Measurements from ENCODE around the gene ANKHD1. TPM values are rescaled to one million over a fixed set of nuclear protein-coding genes. Genes with fewer than 3 reads are reported as not detected.

The ANKHD1 gene
- total and polyA plus RNA-seq, 2 of the 8 experiments (the other 6 are each of a cell fraction or from before 2014, with no cell fraction given): 69.9 to 108 TPM

GRCh38 chr5:140554454-140554853 lies 152.8 kb downstream of the ANKHD1 start:
- no peak for DNase-seq (ENCODE audit: low read depth in 1 of 2, low spot score in 2 of 2)
- H3K4me3 ChIP-seq (ENCODE audit: extremely low read depth in 1 of 4, insufficient read depth in 2 of 4, low read depth in 3 of 4, low read length in 4 of 4): no peak overlapping the region
- H4K20me1 ChIP-seq (replicated peaks in 1 of 2; ENCODE audit: control insufficient read depth in 1 of 2, insufficient read depth in 2 of 2, low read length in 2 of 2): peaks cover 0 to 8% of the 10 kb centered on the region in 2 experiments
- no peak for TF ChIP-seq TAF1 (IDR thresholded peaks at IDR 0.05; ENCODE audit: low read depth, low read length)
- no peak for TF ChIP-seq TEAD4 (IDR thresholded peaks at IDR 0.05; ENCODE audit: low read depth, low read length)
- TF ChIP-seq EZH2 (IDR thresholded peaks at IDR 0.05; ENCODE audit: low read depth, low read length, severe bottlenecking): no peak
- no peak for TF ChIP-seq EGR1 (IDR thresholded peaks at IDR 0.05; ENCODE audit: borderline replicate concordance, low read depth, low read length)
- TF ChIP-seq SP4 (IDR thresholded peaks at IDR 0.05; ENCODE audit: low read length): no peak
- TF ChIP-seq NANOG (IDR thresholded peaks at IDR 0.05; ENCODE audit: insufficient read depth, low read depth, low read length, poor library complexity, severe bottlenecking): no peak
- no peak for TF ChIP-seq CBX5 (IDR thresholded peaks at IDR 0.05; ENCODE audit: low read depth, low read length)
- TF ChIP-seq SAP30 (IDR thresholded peaks at IDR 0.05; ENCODE audit: insufficient read depth, insufficient replicate concordance, low read length): no peak
- no peak for TF ChIP-seq BCL11A (IDR thresholded peaks at IDR 0.05; ENCODE audit: low read depth in 2 of 2, low read length in 2 of 2)
- no peak for TF ChIP-seq SP1 (IDR thresholded peaks at IDR 0.05; ENCODE audit: low read depth, low read length)
- no peak for TF ChIP-seq POLR2AphosphoS5 (IDR thresholded peaks at IDR 0.05; ENCODE audit: low read depth, low read length)

More at GRCh38 chr5:140554454-140554853, 152.8 kb downstream of the ANKHD1 start:
- Histone ChIP-seq H2BK5ac (ENCODE audit: low read depth, low read length) (no peak overlapping the region), H2BK15ac (ENCODE audit: low read length) (no peak overlapping the region), H3K9me3 (ENCODE audit: insufficient read depth in 2 of 2, low read depth in 1 of 2, low read length in 1 of 2) (no peaks in the 10 kb centered on the region), H4K91ac (replicated peaks; ENCODE audit: insufficient read length, low read length) (no peak overlapping the region), H2AK5ac (ENCODE audit: low read depth, low read length) (no peak overlapping the region), H3K4me1 (replicated peaks in 1 of 4; ENCODE audit: control insufficient read depth in 3 of 4, insufficient read depth in 4 of 4, low read length in 3 of 4) (peaks cover 0 to 6% (median 5%) of the 10 kb centered on the region in 4 experiments; a peak in 4 of 7 replicates), H3K27ac (ENCODE audit: low read depth, low read length) (no peak overlapping the region), H3K14ac (ENCODE audit: insufficient read length) (no peak overlapping the region), H3K79me1 (ENCODE audit: low read depth, low read length) (peaks cover 5% of the 10 kb centered on the region), H4K5ac (ENCODE audit: insufficient read length, low read depth, low read length) (no peak overlapping the region), H3K56ac (replicated peaks; ENCODE audit: insufficient read length, low read depth, low read length) (no peak overlapping the region), H3K4ac (replicated peaks; ENCODE audit: insufficient read length, low read depth, low read length) (no peak overlapping the region), H3K23me2 (ENCODE audit: low read depth, low read length) (peaks cover 7% of the 10 kb centered on the region; the same call in 1 of the 2 replicates), H2AFZ (ENCODE audit: low read length) (no peak overlapping the region), H2BK120ac (replicated peaks; ENCODE audit: low read depth, low read length) (no peak overlapping the region), H2BK12ac (ENCODE audit: low read depth, low read length) (no peak overlapping the region), H3K4me2 (ENCODE audit: insufficient read depth in 1 of 2, low read depth in 2 of 2, low read length in 2 of 2) (no peak overlapping the region; a peak in 1 of 4 replicates), H3K27me3 (replicated peaks in 1 of 4; ENCODE audit: control insufficient read depth in 3 of 4, extremely low read depth in 1 of 4, insufficient read depth in 3 of 4, low read length in 3 of 4) (no peaks in the 10 kb centered on the region), H3K79me2 (ENCODE audit: control insufficient read depth in 1 of 2, insufficient read depth in 2 of 2, low read length in 2 of 2) (peaks cover 9 to 39% of the 10 kb centered on the region in 2 experiments; a peak in 3 of 4 replicates), H3K18ac (ENCODE audit: extremely low read depth, low read length) (no peak overlapping the region), H2BK20ac (ENCODE audit: low read length) (no peak overlapping the region), H4K8ac (ENCODE audit: extremely low read depth, insufficient read depth, low read length) (no peak overlapping the region), H3K23ac (ENCODE audit: insufficient read length) (no peak overlapping the region), H3K36me3 (ENCODE audit: control insufficient read depth in 2 of 4, insufficient read depth in 4 of 4, low read length in 3 of 4) (peaks cover 8 to 27% (median 21%) of the 10 kb centered on the region in 4 experiments), H3K9ac (replicated peaks in 1 of 4; ENCODE audit: extremely low read depth in 1 of 4, low read depth in 3 of 4, low read length in 3 of 4) (no peak overlapping the region)
- ChIA-PET POLR2A (ENCODE audit: partially characterized antibody) (interaction anchor here (1.0 to 10.8 kb wide), 3 partner anchors 8 to 74 kb away, joined by 4 to 191 read pairs (median 94); partner anchors contain the start of gene EIF4EBP3), CTCF (ENCODE audit: partially characterized antibody) (interaction anchor here (1.0 kb wide), 1 partner anchor 191 kb away, joined by 3 read pairs; no protein-coding TSS in a partner anchor)
- no peak for FAIRE-seq
- 87% methylated on average over 2 of the region's 2 CpGs; no CpG with 5 or more reads in 1 of the 2 experiments for WGBS, 2 experiments (ENCODE audit: extremely low coverage in 1 of 2, insufficient coverage in 1 of 2, insufficient read length in 1 of 2, insufficient replicate concordance in 2 of 2, low coverage in 1 of 2, low lambda C conversion rate in 2 of 2, missing lambda C conversion rate in 1 of 2)

Measured in H1 (cell line).